ENCODE results near the gene HDGFL3. TPM values are rescaled to one million over a fixed set of nuclear protein-coding genes. Genes with fewer than 3 reads are reported as not detected.

Gene HDGFL3
- total RNA-seq, 1 donor from 2014 or later: 231 TPM

GRCh38 chr15:83114856-83115255 is 92.8 kb downstream of the HDGFL3 start:
- H3K4me3 Mint-ChIP-seq: no peak overlapping the region
- peaks cover 1% of the 10 kb centered on the region for H3K36me3 Mint-ChIP-seq

DNA sequence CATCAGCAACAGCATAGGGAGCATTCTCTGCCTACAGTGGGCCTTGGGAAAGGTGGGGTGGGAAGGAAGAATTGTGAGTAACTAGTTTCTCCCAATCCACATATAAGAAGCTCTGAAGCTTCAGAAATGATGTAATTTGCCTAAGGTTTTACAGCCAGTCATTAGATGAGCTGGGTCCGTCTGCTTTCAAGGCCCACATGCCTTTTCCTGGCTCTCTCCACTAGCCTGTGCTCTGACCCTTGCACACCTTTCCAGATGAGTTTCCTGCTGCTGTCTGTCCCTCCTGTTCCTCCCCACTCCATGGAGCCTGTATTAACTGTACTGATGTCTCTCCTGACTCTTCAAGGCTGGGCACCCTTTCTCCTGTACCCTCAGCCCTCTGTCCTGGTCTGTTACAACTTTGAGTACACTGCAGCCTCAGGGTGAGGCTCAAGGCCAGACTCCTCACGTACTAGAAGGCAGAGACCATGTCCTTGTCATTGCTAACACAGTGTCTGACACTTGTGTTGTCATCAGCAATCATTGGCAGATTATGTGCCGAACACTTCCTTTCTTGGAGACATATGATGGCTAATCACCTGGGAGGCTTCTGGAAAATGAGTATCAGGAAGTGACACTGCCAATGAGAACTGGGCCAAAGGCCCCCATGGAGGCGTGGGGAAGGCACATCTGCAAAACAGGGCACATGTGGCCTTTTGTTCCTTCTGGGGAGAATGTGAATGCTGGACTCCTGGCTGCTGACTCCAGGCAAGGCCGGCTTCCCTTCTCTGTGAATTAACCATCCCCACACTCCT is 93.5 kb downstream of the HDGFL3 start:
- H2AFZ ChIP-seq (replicated peaks): no peak overlapping the region
- no peak overlapping the region for H3K4me3 ChIP-seq

More at GRCh38 chr15:83114856-83115255, 92.8 kb downstream of the HDGFL3 start:
- peaks cover 6% of the 10 kb centered on the region for H3K4me1 Mint-ChIP-seq
- Histone ChIP-seq H3K4me2 (no peak overlapping the region), H3F3A (ENCODE audit: low read depth) (no peaks in the 10 kb centered on the region), H3K9me3 (ENCODE audit: low read depth) (no peaks in the 10 kb centered on the region), H3K27ac (no peak overlapping the region), H3K79me2 (ENCODE audit: low read depth) (no peaks in the 10 kb centered on the region), H3K27me3 (peaks cover 10% of the 10 kb centered on the region), H4K20me1 (ENCODE audit: low read depth) (no peaks in the 10 kb centered on the region), H3K4me1 (no peaks in the 10 kb centered on the region), H2AFZ (replicated peaks) (no peak overlapping the region), H3K36me3 (no peaks in the 10 kb centered on the region), H3K4me3 (no peak overlapping the region), H3K9ac (no peak overlapping the region)
- H3K27me3 Mint-ChIP-seq (ENCODE audit: insufficient read depth, low read depth): peaks cover 5% of the 10 kb centered on the region
- DNase-seq (ENCODE audit: low spot score): no peak
- no peaks in the 10 kb centered on the region for H3K9me3 Mint-ChIP-seq
- no peak for TF ChIP-seq EZH2phosphoT487 (IDR thresholded peaks at IDR 0.05)
- TF ChIP-seq CTCF (IDR thresholded peaks at IDR 0.05): no peak
- no peak for TF ChIP-seq EZH2 (IDR thresholded peaks at IDR 0.05)
- H3K27ac Mint-ChIP-seq: no peak overlapping the region

GRCh38 chr15:83112956-83113299 is 94.7 kb downstream of the HDGFL3 start:
- H3K9me3 Mint-ChIP-seq: peaks cover 3% of the 10 kb centered on the region
- no peak overlapping the region for H3K4me3 Mint-ChIP-seq
- H3K27ac Mint-ChIP-seq: no peak overlapping the region
- Histone ChIP-seq H3K9ac (no peak overlapping the region), H3K4me3 (no peak overlapping the region), H3K4me2 (no peak overlapping the region), H4K20me1 (ENCODE audit: low read depth) (peaks cover 4% of the 10 kb centered on the region), H3K4me1 (no peaks in the 10 kb centered on the region), H3K79me2 (ENCODE audit: low read depth) (no peaks in the 10 kb centered on the region), H3K9me3 (ENCODE audit: low read depth) (no peaks in the 10 kb centered on the region), H3K27ac (no peak overlapping the region), H2AFZ (replicated peaks) (no peak overlapping the region), H3F3A (ENCODE audit: low read depth) (no peaks in the 10 kb centered on the region), H3K27me3 (peaks cover 29% of the 10 kb centered on the region), H3K36me3 (no peaks in the 10 kb centered on the region)
- H3K4me1 Mint-ChIP-seq: peaks cover 10% of the 10 kb centered on the region
- H3K36me3 Mint-ChIP-seq: peaks cover 1% of the 10 kb centered on the region
- no peak for DNase-seq (ENCODE audit: low spot score)
- TF ChIP-seq EZH2phosphoT487 (IDR thresholded peaks at IDR 0.05): no peak
- TF ChIP-seq EZH2 (IDR thresholded peaks at IDR 0.05): no peak
- no peak for TF ChIP-seq CTCF (IDR thresholded peaks at IDR 0.05)
- peaks cover 16% of the 10 kb centered on the region for H3K27me3 Mint-ChIP-seq (ENCODE audit: insufficient read depth, low read depth)

More for the DNA sequence above, 93.5 kb downstream of the HDGFL3 start:
- H3K4me1 Mint-ChIP-seq: peaks cover 6% of the 10 kb centered on the region
- H3K27ac Mint-ChIP-seq: no peak overlapping the region
- Histone ChIP-seq H3K9me3 (ENCODE audit: low read depth) (no peaks in the 10 kb centered on the region), H3K27ac (no peak overlapping the region), H3K36me3 (no peaks in the 10 kb centered on the region), H3K9ac (no peak overlapping the region), H3K79me2 (ENCODE audit: low read depth) (no peaks in the 10 kb centered on the region), H3K27me3 (peaks cover 18% of the 10 kb centered on the region), H3K4me2 (no peak overlapping the region), H3F3A (ENCODE audit: low read depth) (no peaks in the 10 kb centered on the region), H3K4me1 (no peaks in the 10 kb centered on the region), H4K20me1 (ENCODE audit: low read depth) (no peaks in the 10 kb centered on the region)
- peaks cover 7% of the 10 kb centered on the region for H3K27me3 Mint-ChIP-seq (ENCODE audit: insufficient read depth, low read depth)
- H3K4me3 Mint-ChIP-seq: no peak overlapping the region
- H3K9me3 Mint-ChIP-seq: no peaks in the 10 kb centered on the region
- H3K36me3 Mint-ChIP-seq: peaks cover 1% of the 10 kb centered on the region
- TF ChIP-seq CTCF (IDR thresholded peaks at IDR 0.05): no peak
- no peak for TF ChIP-seq EZH2 (IDR thresholded peaks at IDR 0.05)
- no peak for TF ChIP-seq EZH2phosphoT487 (IDR thresholded peaks at IDR 0.05)
- no peak for DNase-seq (ENCODE audit: low spot score)

Measured in neural progenitor cell (in vitro differentiated cells).